Cardiac fibroblast (primary cell): ENCODE results near the gene NSMCE1.

Experiments used
- DNase-seq, 2 donors: peaks; one replicate each; pipeline versions ENCODE4 v3.0.0 to v3.0.0-alpha.2; 2010; ENCODE audit warnings: low read depth in 2 of 2
- H3K4me3 ChIP-seq, 2 donors: replicated peaks in 1 of 2; 1 replicate in 1 of 2; 2 replicates in 1 of 2; pipeline ENCODE4 v1.5.1; 2011; ENCODE audit warnings: low read depth in 2 of 2, low read length in 2 of 2, mild to moderate bottlenecking in 2 of 2, moderate library complexity in 1 of 2
- CTCF ChIP-seq: IDR thresholded peaks from one replicate; pipeline ENCODE4 v1.5.1; 2011; ENCODE audit warnings: low read depth, mild to moderate bottlenecking, low read length, inconsistent platforms

NSMCE1 gene

GRCh38 chr16:27215660-27216059, 52.9 kb downstream of the NSMCE1 start:
- no peak for DNase-seq
- H3K4me3 ChIP-seq: no peak overlapping the region
- no peak for TF ChIP-seq CTCF

GRCh38 chr16:27214084-27214961, 54.2 kb downstream of the NSMCE1 start:
- no peak overlapping the region for H3K4me3 ChIP-seq
- no peak for TF ChIP-seq CTCF
- DNase-seq: no peak

- no peak for DNase-seq
- no peak overlapping the region for H3K4me3 ChIP-seq
- no peak for TF ChIP-seq CTCF
These were observed 57.5 kb downstream of the NSMCE1 start for GRCh38 chr16:27211026-27211425.

- no peak overlapping the region for H3K4me3 ChIP-seq
- no peak for TF ChIP-seq CTCF
- no peak for DNase-seq
These were observed 58.4 kb downstream of the NSMCE1 start for GRCh38 chr16:27210174-27210573.

GRCh38 chr16:27209591-27209990, 59.0 kb downstream of the NSMCE1 start:
- H3K4me3 ChIP-seq: no peak overlapping the region
- no peak for DNase-seq
- no peak for TF ChIP-seq CTCF

GRCh38 chr16:27208796-27209195, 59.8 kb downstream of the NSMCE1 start:
- DNase-seq: no peak
- no peak for TF ChIP-seq CTCF
- no peak overlapping the region for H3K4me3 ChIP-seq
